HCT116 (cell line): ENCODE results near the gene MGP. TPM values are rescaled to one million over a fixed set of nuclear protein-coding genes. Genes with fewer than 3 reads are reported as not detected.
A peak's percentile ranks its signal among the peaks of the same experiment; 100 is the strongest.

Source experiments
- ATAC-seq: fragments of 200-7000 bp; cut with Tn5 transposase; 2 replicates; pipeline ENCODE4 v1.9.1; 2020; ENCODE audit warnings: mild to moderate bottlenecking, moderate library complexity
- BruUV-seq: library from RNA; stranded (reverse); fragments of 400-500 nt; replicated peaks from 2 replicates; lab custom pipeline; 2021; lab: Mats Ljungman, UMichigan
- CTCF ChIA-PET: fragments of 300-600 bp; sonication (Branson Sonifier 250); formaldehyde crosslinking; loops from one replicate; lab custom pipeline; 2021; ENCODE audit warnings: antibody characterized with exemption; lab: Charles Lee
- POLR2A ChIA-PET: fragments of 300-600, 350-600 bp; sonication (Branson Sonifier 250); formaldehyde crosslinking; loops from one replicate; lab custom pipeline; 2021; ENCODE audit warnings: antibody characterized with exemption; lab: Charles Lee
- RAD21 ChIA-PET, 2 experiments: fragments of 300-600 bp; sonication (Branson Sonifier 250); formaldehyde crosslinking; loops; one replicate each; lab custom pipeline; 2023; ENCODE audit warnings: low total read pairs in 2 of 2; ENCODE audit not compliant: uncharacterized antibody in 2 of 2, unreplicated experiment in 2 of 2, low non-redundant PET in 1 of 2; lab: Charles Lee
- DNase-seq: peaks from one replicate; pipeline ENCODE4 v3.0.0-alpha.2; 2010; ENCODE audit warnings: low read depth, low spot score
- H2AFZ ChIP-seq: fragments of 200-600 bp; shearing (Covaris generic), sonication (generic); 2 replicates; pipeline ENCODE4 v1.6.1; 2017; ENCODE audit warnings: low read depth, mixed run types, mixed read lengths, antibody characterized with exemption, low read length; ENCODE audit not compliant: poor library complexity, severe bottlenecking
- H3K27ac ChIP-seq: 2 replicates; pipeline ENCODE4 v1.5.1; 2012; ENCODE audit warnings: low read depth, low read length
- H3K27me3 ChIP-seq: fragments of 200-600 bp; sonication (generic); 2 replicates; pipeline ENCODE4 v1.6.1; 2016; ENCODE audit warnings: mixed run types, low read length, mixed read lengths; ENCODE audit not compliant: insufficient read depth
- H3K36me3 ChIP-seq, 2 experiments: fragments of 200-500 bp in 1 of 2; fragments of 200-600 bp in 1 of 2; sonication (Bioruptor generic) in 1 of 2; sonication (generic) in 1 of 2; 2 replicates each; pipeline versions ENCODE4 v1.5.1 to v1.6.1; 2014 to 2016; ENCODE audit warnings: low read length in 2 of 2, inconsistent platforms in 1 of 2, mixed read lengths in 1 of 2, mixed run types in 1 of 2; ENCODE audit not compliant: insufficient read depth in 2 of 2, control insufficient read depth in 1 of 2
- H3K4me1 ChIP-seq, 2 experiments: fragments of 200-600 bp in 1 of 2; sonication (generic) in 1 of 2; 2 replicates each; pipeline versions ENCODE4 v1.5.1 to v1.6.1; 2012 to 2017; ENCODE audit warnings: low read length in 2 of 2, inconsistent platforms in 1 of 2, mild to moderate bottlenecking in 1 of 2, mixed read lengths in 1 of 2, mixed run types in 1 of 2, moderate library complexity in 1 of 2; ENCODE audit not compliant: insufficient read depth in 2 of 2, control insufficient read depth in 1 of 2
- H3K4me2 ChIP-seq: fragments of 200-600 bp; sonication (generic); 2 replicates; pipeline ENCODE4 v1.6.1; 2017; ENCODE audit warnings: mixed run types, low read length, mixed read lengths
- H3K4me3 ChIP-seq, 2 experiments: fragments of 200-600 bp in 1 of 2; sonication (generic) in 1 of 2; replicated peaks in 1 of 2; 2 replicates each; pipeline ENCODE4 v1.5.1; 2011 to 2016; ENCODE audit warnings: low read length in 2 of 2, control low read depth in 1 of 2, low read depth in 1 of 2, mild to moderate bottlenecking in 1 of 2, mixed read lengths in 1 of 2, mixed run types in 1 of 2
- H3K79me2 ChIP-seq: fragments of 200-600 bp; sonication (generic); 2 replicates; pipeline ENCODE4 v1.6.1; 2017; ENCODE audit warnings: mild to moderate bottlenecking, mixed run types, low read length, moderate library complexity, mixed read lengths; ENCODE audit not compliant: insufficient read depth
- H3K9ac ChIP-seq: fragments of 200-600 bp; sonication (generic); 2 replicates; pipeline ENCODE4 v1.6.1; 2016; ENCODE audit warnings: low read length, mixed read lengths
- H3K9me2 ChIP-seq: fragments of 200-600 bp; sonication (generic), shearing (Covaris generic); 2 replicates; pipeline ENCODE4 v1.6.1; 2017; ENCODE audit warnings: mixed run types, mild to moderate bottlenecking, moderate library complexity; ENCODE audit not compliant: insufficient read depth
- H3K9me3 ChIP-seq, 2 experiments: fragments of 200-500 bp in 1 of 2; fragments of 200-600 bp in 1 of 2; sonication (Bioruptor generic) in 1 of 2; sonication (generic) in 1 of 2; 2 replicates each; pipeline ENCODE4 v1.6.1; 2014 to 2017; ENCODE audit warnings: low read length in 2 of 2, mixed read lengths in 2 of 2, inconsistent platforms in 1 of 2, low read depth in 1 of 2, mild to moderate bottlenecking in 1 of 2, mixed run types in 1 of 2, moderate library complexity in 1 of 2; ENCODE audit not compliant: control insufficient read depth in 1 of 2, insufficient read depth in 1 of 2
- H4K20me1 ChIP-seq: fragments of 200-600 bp; sonication (generic), shearing (Covaris generic); 2 replicates; pipeline ENCODE4 v1.6.1; 2017; ENCODE audit warnings: mixed run types, mild to moderate bottlenecking, moderate library complexity; ENCODE audit not compliant: insufficient read depth
- ATF3 ChIP-seq: IDR thresholded peaks from 2 replicates; pipeline ENCODE4 v1.6.1; 2012
- CEBPB ChIP-seq: IDR thresholded peaks from 2 replicates; pipeline ENCODE4 v1.6.1; 2012; ENCODE audit warnings: low read depth
- CTCF ChIP-seq, 3 experiments: fragments of 200-600 bp in 1 of 3; sonication (generic) in 1 of 3; IDR thresholded peaks in 2 of 3; conservative IDR thresholded peaks in 1 of 3; 2 replicates each; pipeline ENCODE4 v1.5.1; 2012 to 2017; ENCODE audit warnings: low read depth in 2 of 3, low read length in 2 of 3, antibody characterized with exemption in 1 of 3, borderline replicate concordance in 1 of 3, control low read depth in 1 of 3, mild to moderate bottlenecking in 1 of 3, mixed read lengths in 1 of 3, mixed run types in 1 of 3, moderate library complexity in 1 of 3; ENCODE audit not compliant: insufficient read depth in 1 of 3
- ELF1 ChIP-seq: IDR thresholded peaks from 2 replicates; pipeline ENCODE4 v1.6.1; 2012; ENCODE audit warnings: low read depth, borderline replicate concordance
- EZH2 ChIP-seq: fragments of 200-600 bp; sonication (generic); IDR thresholded peaks from 2 replicates; pipeline ENCODE4 v1.6.1; 2017; ENCODE audit warnings: antibody characterized with exemption, mixed run types
- EZH2phosphoT487 ChIP-seq: fragments of 200-600 bp; IDR thresholded peaks from 2 replicates; pipeline ENCODE4 v1.6.1; 2018; ENCODE audit warnings: antibody characterized with exemption, borderline replicate concordance
- FOSL1 ChIP-seq: IDR thresholded peaks from 2 replicates; pipeline ENCODE4 v1.6.1; 2012; ENCODE audit warnings: low read depth
- JUND ChIP-seq: IDR thresholded peaks from 2 replicates; pipeline ENCODE4 v1.6.1; 2012
- MAX ChIP-seq: IDR thresholded peaks from 2 replicates; pipeline ENCODE4 v1.6.1; 2012
- POLR2AphosphoS5 ChIP-seq: IDR thresholded peaks from 2 replicates; pipeline ENCODE4 v1.6.1; 2011; ENCODE audit warnings: mild to moderate bottlenecking, low read depth, low read length, moderate library complexity
- RAD21 ChIP-seq: IDR thresholded peaks from 2 replicates; pipeline ENCODE4 v1.6.1; 2012; ENCODE audit warnings: low read depth, mild to moderate bottlenecking
- REST ChIP-seq: IDR thresholded peaks from 2 replicates; pipeline ENCODE4 v1.6.1; 2012; ENCODE audit warnings: low read depth
- SP1 ChIP-seq: IDR thresholded peaks from 2 replicates; pipeline ENCODE4 v1.6.1; 2012; ENCODE audit warnings: low read depth
- SRF ChIP-seq: IDR thresholded peaks from 2 replicates; pipeline ENCODE4 v1.6.1; 2012; ENCODE audit warnings: low read depth
- YY1 ChIP-seq: IDR thresholded peaks from 2 replicates; pipeline ENCODE4 v1.6.1; 2011; ENCODE audit warnings: low read length, low read depth, moderate library complexity, mild to moderate bottlenecking; ENCODE audit not compliant: insufficient replicate concordance; ENCODE audit errors: extremely low read depth
- ZFX ChIP-seq: fragments of 450-650 bp; IDR thresholded peaks from 2 replicates; pipeline ENCODE4 v1.6.1; 2017
- ZNF274 ChIP-seq: fragments of 200-500 bp; sonication (Bioruptor generic); IDR thresholded peaks from 2 replicates; pipeline ENCODE4 v1.6.1; 2014; ENCODE audit warnings: mild to moderate bottlenecking, low read depth, low read length, inconsistent platforms
- intact Hi-C: fragments of 100-400 bp; cut with micrococcal nuclease; formaldehyde crosslinking; loops from 2 replicates; pipeline ENCODE4 v1.10.0; 2022
- total RNA-seq: library from RNA; stranded (reverse); gene quantifications from one replicate; pipeline ENCODE4 v1.2.1, GENCODE V29; 2021; ENCODE audit not compliant: unreplicated experiment

The MGP gene
- total RNA-seq, 1 experiment from 2014 or later, result 1.3 TPM

- Histone ChIP-seq H3K9me2 (no peaks in the 10 kb centered on the region), H3K4me2 (no peak overlapping the region), H4K20me1 (no peaks in the 10 kb centered on the region), H3K27ac (no peak overlapping the region), H3K4me3 (no peak overlapping the region), H3K36me3 (no peaks in the 10 kb centered on the region), H3K79me2 (no peaks in the 10 kb centered on the region), H2AFZ (no peak overlapping the region), H3K9me3 (no peaks in the 10 kb centered on the region), H3K4me1 (peaks cover 0 to 10% of the 10 kb centered on the region in 2 experiments; a peak in 2 of 4 replicates), H3K27me3 (no peaks in the 10 kb centered on the region), H3K9ac (no peak overlapping the region)
- RAD21 ChIA-PET, result no interaction called here
- TF ChIP-seq FOSL1 (no peak), RAD21 (peak; percentile 87), REST (no peak), ELF1 (no peak), ZNF274 (no peak), SP1 (no peak), ATF3 (no peak), ZFX (no peak), SRF (no peak), MAX (no peak), JUND (no peak), CEBPB (no peak), YY1 (no peak), CTCF (IDR thresholded peaks at IDR 0.05 in 2 of 3, conservative IDR thresholded peaks at IDR 0.05 in 1 of 3; ENCODE audit: borderline replicate concordance in 1 of 3, insufficient read depth in 1 of 3, low read depth in 2 of 3, low read length in 2 of 3) (peak; percentile 67 to 86 (median 84)), POLR2AphosphoS5 (no peak), EZH2phosphoT487 (no peak), EZH2 (no peak)
- ATAC-seq (peak; percentile 87), DNase-seq (peak; percentile 37)
- POLR2A ChIA-PET, result no interaction called here
- intact Hi-C loops, result loop anchor here (1.0 to 10.0 kb wide), 5 partner anchors 151 to 679 kb away; partner anchors contain the start of gene RERG
- CTCF ChIA-PET, result interaction anchor here (0.7 to 3.0 kb wide), 2 partner anchors 150 to 377 kb away, joined by 3 to 24 read pairs; no protein-coding TSS in a partner anchor
- no TSS peak for BruUV-seq
Measured at GRCh38 chr12:14845350-14845750, 40.3 kb downstream of the MGP start.
